HG03064 (cell line): Measurements from ENCODE around the gene TCIRG1.

Source experiments
- ATAC-seq: cut with Tn5 transposase; IDR thresholded peaks from one replicate; pipeline ENCODE4 v1.9.1; 2021; ENCODE audit warnings: low read depth; ENCODE audit not compliant: unreplicated experiment

The TCIRG1 gene

GRCh38 chr11:68004551-68005335, 34.1 kb upstream of the TCIRG1 start:
- no peak for ATAC-seq

GRCh38 chr11:68006606-68007166, 32.1 kb upstream of the TCIRG1 start:
- ATAC-seq: no peak

DNA sequence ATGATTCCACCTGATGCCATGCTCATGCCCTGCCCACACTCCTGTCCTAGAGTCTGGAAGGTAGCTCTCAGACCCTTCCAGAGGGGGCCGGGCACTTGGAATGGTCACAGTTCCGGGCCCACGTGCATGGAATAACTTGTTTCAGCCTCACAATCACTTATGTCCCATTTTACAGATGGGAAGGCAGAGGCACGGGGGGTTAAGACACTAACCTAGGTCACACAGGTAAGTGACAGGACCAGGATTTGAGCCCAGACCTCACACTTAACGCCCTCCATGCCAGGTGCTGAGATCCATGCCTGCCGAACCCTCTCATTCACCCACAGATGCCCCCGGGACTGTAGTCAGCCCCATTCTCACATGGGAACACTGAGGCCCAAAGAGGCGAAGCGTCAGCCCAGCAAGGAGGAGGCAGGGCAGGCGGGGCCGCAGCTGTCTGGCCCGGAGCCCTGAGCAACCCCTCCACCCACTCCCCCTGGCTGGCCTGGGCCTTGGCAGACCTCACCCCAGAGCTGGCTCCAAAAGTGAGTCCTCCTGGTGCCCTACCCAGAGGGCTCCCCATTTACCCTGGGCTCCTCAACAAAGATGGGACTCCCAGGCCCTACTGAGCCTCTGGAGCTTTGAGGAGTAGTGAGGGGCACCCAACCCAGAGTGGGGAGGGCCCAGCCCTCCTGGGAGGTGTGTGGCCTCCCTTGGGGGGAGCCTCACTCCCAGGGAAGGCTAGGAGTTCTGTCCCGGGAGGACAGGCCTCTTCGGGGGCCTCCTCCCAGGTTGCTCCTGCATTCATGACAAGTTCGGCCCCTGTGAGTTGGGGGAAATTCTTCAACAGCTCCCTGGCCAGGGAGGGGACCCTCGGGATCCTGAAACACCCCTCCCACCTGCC, 31.1 kb upstream of the TCIRG1 start:
- no peak for ATAC-seq

GRCh38 chr11:68008381-68009337, 30.2 kb upstream of the TCIRG1 start:
- ATAC-seq: no peak

DNA sequence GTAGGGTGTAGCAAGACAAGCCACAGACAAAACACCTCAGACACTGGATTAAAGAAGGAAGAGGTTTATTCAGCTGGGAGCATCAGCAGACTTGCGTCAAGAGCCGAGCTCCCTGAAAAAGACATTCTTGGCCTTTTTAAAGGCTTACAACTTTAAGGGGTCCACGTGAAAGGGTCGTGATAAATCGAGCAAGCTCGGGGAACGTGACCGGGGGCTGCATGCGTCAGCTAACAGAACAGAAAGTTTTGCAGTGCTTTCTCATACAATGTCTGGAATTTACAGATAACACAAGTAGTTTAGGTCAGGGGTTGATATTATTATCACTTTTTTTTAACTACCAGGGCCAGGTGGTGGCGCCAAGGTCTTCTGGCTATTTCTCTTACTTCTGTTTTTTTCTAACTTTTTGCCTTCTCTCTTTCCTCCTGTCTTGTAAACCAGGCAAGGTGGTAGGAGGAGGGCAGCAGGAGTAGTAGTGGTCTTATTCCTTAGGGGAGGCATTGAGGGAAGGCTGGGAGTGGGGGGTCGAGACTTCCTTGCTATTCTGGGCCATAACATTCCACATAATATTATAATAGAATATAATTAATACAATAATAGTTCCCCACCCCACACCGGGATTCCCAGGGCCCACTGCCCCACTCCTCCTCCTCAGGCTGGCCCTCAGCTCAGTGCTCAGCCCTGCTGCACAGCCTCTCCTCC, 29.3 kb upstream of the TCIRG1 start:
- no peak for ATAC-seq

DNA sequence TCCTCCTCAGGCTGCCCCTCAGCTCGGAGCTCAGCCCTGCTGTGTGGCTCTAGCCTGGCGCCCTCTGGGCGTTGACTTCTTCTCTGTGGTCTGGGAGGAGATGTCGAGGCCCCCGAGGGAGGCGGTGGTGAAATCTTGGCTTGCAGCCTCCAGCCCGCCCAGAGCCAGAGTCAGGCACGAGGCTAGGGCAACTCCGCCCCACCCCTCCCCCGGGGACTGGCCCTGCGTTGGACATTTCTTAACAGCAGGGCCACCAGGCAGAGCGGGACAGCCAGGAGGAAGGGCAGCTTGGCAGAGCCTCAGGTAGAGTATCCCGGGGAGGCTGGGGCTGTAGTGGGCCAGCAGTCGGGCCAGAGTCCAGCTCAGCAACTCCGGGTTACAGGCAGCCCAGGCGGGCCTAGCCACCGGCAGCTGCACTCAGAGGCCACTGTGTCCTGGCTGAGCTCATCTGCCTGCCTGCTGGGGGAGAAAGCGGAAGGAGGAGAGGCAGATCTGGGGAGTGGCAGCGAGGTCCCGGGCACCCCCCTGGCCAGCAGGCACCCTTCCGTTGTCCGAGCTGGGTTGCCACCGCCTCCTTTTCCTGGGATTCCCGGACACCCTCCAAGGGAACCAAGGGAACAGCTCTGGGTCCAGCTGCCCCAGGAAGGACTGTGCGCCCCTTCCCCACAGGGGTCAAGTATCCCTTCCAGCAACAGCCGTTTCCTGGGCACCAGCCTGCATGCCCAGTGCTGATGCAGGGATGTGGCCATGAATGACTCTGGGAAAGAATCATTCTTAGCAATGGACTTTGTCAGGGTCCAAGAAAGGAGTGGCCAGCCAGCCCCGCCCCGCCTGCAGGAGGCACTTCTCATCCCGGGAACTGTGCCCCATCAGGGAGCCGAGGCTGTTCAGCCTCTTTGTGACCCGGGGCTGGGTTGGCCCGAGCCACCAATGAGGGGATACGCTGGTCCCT, 28.5 kb upstream of the TCIRG1 start, which contains the start of gene ALDH3B1:
Gene ALDH3B1 (plus strand): TSS at position 238 of the 952 bp plus-strand sequence. CDS start 4,971 bp downstream, outside the sequence.
- no peak for ATAC-seq

DNA sequence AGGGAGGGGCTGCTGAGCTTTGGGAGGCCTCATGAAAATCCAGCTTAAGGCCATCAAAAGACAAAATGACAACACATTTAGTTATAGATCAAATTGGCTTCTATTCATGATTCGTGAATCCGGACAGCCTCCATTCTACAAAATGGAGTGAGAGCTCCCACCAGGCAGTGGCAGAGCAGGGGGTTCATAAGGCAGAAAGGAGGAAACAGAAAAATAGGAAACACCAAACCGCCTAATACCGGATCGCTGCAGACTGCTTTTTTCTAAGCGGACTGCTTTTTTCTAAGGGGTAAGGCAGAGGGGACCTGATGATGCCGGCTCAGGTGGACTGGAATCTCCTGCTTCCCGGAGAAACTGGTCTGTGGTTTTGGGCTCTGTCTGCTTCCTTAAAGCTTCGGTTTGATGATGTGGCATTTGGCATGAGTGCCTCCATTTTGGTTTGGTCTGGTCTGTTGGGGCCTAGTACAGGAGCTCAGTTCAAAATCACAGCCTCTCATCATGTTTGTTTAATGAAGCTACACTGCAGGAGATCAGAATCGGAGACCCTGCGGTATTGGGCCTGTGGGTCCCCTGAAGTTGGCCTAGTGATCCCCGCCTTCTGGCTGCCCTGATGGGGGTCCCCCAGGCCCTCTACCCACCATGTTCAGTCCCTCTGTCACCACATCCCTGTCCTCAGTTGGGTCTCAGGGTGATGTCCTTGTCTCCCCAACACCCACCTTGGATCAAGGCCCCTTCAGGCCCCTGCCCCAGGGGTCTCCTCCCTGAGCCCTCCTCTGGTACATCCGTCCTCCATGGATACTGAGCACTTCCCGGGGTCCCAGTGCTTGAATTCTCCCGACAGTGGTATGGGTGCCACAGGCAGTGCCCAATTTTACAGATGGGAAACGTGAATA, 27.5 kb upstream of the TCIRG1 start:
- no peak for ATAC-seq

- no peak for ATAC-seq
These were observed 26.6 kb upstream of the TCIRG1 start for GRCh38 chr11:68012044-68012842.

- no peak for ATAC-seq
These were observed 25.8 kb upstream of the TCIRG1 start for GRCh38 chr11:68012843-68013610.

GRCh38 chr11:68013611-68014156, 25.1 kb upstream of the TCIRG1 start:
- ATAC-seq: no peak

GRCh38 chr11:68014157-68014946, 24.5 kb upstream of the TCIRG1 start:
- ATAC-seq: no peak

DNA sequence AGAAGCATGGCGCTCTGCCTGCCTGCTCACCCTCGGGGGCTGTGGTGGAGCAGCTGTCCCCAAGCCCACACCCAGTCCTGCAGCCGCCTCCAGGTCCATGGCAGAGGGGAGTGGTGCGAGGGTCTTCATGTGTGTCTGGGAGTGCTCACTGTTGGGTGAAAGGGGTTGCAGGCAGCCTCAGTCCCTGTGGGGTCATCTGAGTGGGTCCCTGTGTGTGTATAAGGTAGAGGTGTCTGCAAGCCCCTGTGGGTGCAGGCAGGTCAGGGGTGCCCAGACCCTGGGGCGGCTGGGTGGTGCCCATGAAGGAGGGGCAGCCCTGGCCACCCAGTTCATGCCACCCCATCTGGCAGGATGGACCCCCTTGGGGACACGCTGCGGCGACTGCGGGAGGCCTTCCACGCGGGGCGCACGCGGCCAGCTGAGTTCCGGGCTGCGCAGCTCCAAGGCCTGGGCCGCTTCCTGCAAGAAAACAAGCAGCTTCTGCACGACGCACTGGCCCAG, 23.8 kb upstream of the TCIRG1 start:
- no peak for ATAC-seq

DNA sequence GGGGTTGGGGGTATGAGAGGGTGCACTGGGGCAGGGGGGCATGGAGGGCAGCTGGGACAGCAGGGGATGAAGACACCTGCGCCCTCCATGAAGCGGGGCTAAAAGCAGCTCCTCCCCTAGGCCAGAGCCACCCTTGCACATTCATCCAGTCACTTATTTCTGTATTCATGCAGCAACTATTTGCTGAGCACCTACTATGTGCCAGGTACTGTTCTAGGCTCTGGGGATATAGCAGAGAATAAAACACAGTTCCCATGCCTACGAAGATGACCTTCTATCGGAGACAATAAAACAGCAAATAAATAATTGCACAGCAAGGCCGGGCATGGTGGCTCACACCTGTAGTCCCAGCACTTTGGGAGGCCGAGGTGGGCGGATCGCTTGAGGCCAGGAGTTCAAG, 23.4 kb upstream of the TCIRG1 start:
- no peak for ATAC-seq

DNA sequence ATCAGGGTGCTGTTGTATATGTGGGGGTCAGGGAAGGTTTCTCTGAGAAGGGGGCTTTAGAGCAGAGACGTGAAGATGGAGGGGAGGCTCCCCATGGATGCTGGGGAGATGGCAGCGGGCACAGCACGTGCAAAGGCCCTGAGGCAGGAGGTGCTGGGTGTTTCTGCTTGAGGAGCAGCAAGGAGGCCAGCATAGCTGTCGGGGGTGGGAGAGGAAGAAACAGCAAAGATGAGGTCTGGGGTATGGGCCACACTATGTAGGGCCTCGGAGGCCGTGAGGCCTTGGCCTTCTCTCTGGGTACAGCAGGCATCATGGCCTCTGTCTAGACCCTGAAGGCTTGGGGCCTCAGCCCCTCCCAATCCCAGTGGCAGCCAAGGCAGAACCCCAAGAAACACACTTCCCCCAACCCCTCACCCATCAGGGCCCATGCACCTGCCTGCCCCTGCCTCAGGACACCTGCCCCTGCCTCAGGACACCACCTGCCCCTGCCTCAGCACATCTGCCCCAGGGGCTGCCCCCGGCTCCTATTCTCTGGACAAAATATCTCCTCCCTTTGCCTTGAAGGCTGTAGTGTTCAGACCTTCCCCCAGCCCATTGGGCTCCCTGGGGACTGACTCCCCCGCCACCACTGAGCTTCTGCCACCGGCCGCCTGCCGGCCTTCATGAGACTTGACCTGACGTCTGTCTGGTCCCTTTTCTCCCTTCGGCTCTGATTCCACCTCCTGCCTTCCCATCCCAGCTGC, 22.5 kb upstream of the TCIRG1 start:
- no peak for ATAC-seq
